CD4-positive, alpha-beta T cell (primary cell): ENCODE results near the gene EEIG1. TPM values are rescaled to one million over a fixed set of nuclear protein-coding genes. Genes with fewer than 3 reads are reported as not detected.

Experiments
- ATAC-seq: fragments of 200-7000 bp; cut with Tn5 transposase; one replicate; pipeline ENCODE4 v1.10.0; 2022; ENCODE audit warnings: mild to moderate bottlenecking; ENCODE audit not compliant: poor library complexity
- CTCF ChIA-PET: fragments of 350-600 bp; sonication (Branson Sonifier 250); formaldehyde crosslinking; loops from one replicate; lab custom pipeline; 2021; ENCODE audit warnings: antibody characterized with exemption, inconsistent platforms; lab: Charles Lee
- POLR2A ChIA-PET: fragments of 350-600 bp; sonication (Branson Sonifier 250); formaldehyde crosslinking; loops from one replicate; lab custom pipeline; 2021; ENCODE audit warnings: antibody characterized with exemption, inconsistent platforms; lab: Charles Lee
- DNase-seq, 14 experiments: peaks; one replicate each; pipeline ENCODE4 v3.0.0-alpha.2; 2013 to 2020; ENCODE audit warnings: mixed read lengths in 2 of 14
- H3K27ac ChIP-seq, 2 donors: one replicate each; pipeline versions ENCODE4 v1.5.1 to v1.7.0; 2013; ENCODE audit warnings: low read length in 2 of 2, low read depth in 1 of 2, mild to moderate bottlenecking in 1 of 2
- H3K27me3 ChIP-seq, 2 experiments: 1 replicate in 1 of 2; 2 replicates in 1 of 2; pipeline versions ENCODE4 v1.6.1 to v1.7.0; 2013; ENCODE audit warnings: low read length in 2 of 2, control low read depth in 1 of 2, mild to moderate bottlenecking in 1 of 2, moderate library complexity in 1 of 2; ENCODE audit not compliant: insufficient read depth in 2 of 2, control insufficient read depth in 1 of 2
- H3K36me3 ChIP-seq: one replicate; pipeline ENCODE4 v1.6.1; 2013; ENCODE audit warnings: low read length, control low read depth; ENCODE audit not compliant: insufficient read depth
- H3K4me1 ChIP-seq: one replicate; pipeline ENCODE4 v1.6.1; 2013; ENCODE audit warnings: low read length, control low read depth; ENCODE audit not compliant: insufficient read depth
- H3K4me3 ChIP-seq: one replicate; pipeline ENCODE4 v1.5.1; 2013; ENCODE audit warnings: mild to moderate bottlenecking, low read length, moderate library complexity
- H3K9me3 ChIP-seq, 2 experiments: 1 replicate in 1 of 2; 2 replicates in 1 of 2; pipeline versions ENCODE4 v1.6.1 to v1.7.0; 2013; ENCODE audit warnings: low read length in 2 of 2, mild to moderate bottlenecking in 2 of 2, control low read depth in 1 of 2, moderate library complexity in 1 of 2; ENCODE audit not compliant: control insufficient read depth in 1 of 2, insufficient read depth in 1 of 2
- H3K27ac Mint-ChIP-seq: one replicate; pipeline ENCODE4 v1.8.0; 2020; ENCODE audit warnings: mixed read lengths
- H3K27me3 Mint-ChIP-seq: one replicate; pipeline ENCODE4 v1.8.0; 2021; ENCODE audit warnings: mixed read lengths
- H3K36me3 Mint-ChIP-seq: one replicate; pipeline ENCODE4 v1.8.0; 2021; ENCODE audit warnings: low read depth, mixed read lengths
- H3K4me1 Mint-ChIP-seq: one replicate; pipeline ENCODE4 v1.8.0; 2021; ENCODE audit warnings: low read depth, mixed read lengths
- H3K4me3 Mint-ChIP-seq: one replicate; pipeline ENCODE4 v1.8.0; 2020; ENCODE audit warnings: mild to moderate bottlenecking, mixed read lengths
- H3K9me3 Mint-ChIP-seq: one replicate; pipeline ENCODE4 v1.8.0; 2020; ENCODE audit warnings: mixed read lengths
- intact Hi-C, 2 experiments: fragments of 100-400 bp; cut with DNase I in 1 of 2; cut with micrococcal nuclease in 1 of 2; formaldehyde crosslinking; loops; one replicate each; pipeline versions ENCODE4 v1.15.1 to v1.9.0; 2023 to 2025; cut with DNase I, micrococcal nuclease
- total RNA-seq, 174 experiments: library from RNA in 2 of 174; stranded (reverse) in 2 of 174; gene quantifications; one replicate each; pipeline ENCODE4 v1.2.3 and lab custom pipeline; 2021 to 2026
- TF ChIP-seq, protein P1 (sequence below): fragments of 200-600 bp; IDR thresholded peaks from one replicate; pipeline ENCODE4 v1.8.0; 2022; ENCODE audit warnings: antibody characterized with exemption, mild to moderate bottlenecking

Gene EEIG1
- total RNA-seq, 2 experiments from 2014 or later, result 440 to 463 TPM

GRCh38 chr9:128011071-128011817, 30.5 kb upstream of the EEIG1 start:
- ChIA-PET POLR2A (interaction anchor here (7.4 to 12.6 kb wide), 2 partner anchors 16 to 32 kb away, joined by 168 to 253 read pairs; partner anchors contain the start of gene EEIG1), CTCF (interaction anchor here (1.5 kb wide), 1 partner anchor 25 kb away, joined by 5 read pairs; no protein-coding TSS in a partner anchor)
- peaks cover 55% of the 10 kb centered on the region for H3K4me1 ChIP-seq
- H3K4me1 Mint-ChIP-seq, result peaks cover 61% of the 10 kb centered on the region
- TF ChIP-seq, protein P1, sequence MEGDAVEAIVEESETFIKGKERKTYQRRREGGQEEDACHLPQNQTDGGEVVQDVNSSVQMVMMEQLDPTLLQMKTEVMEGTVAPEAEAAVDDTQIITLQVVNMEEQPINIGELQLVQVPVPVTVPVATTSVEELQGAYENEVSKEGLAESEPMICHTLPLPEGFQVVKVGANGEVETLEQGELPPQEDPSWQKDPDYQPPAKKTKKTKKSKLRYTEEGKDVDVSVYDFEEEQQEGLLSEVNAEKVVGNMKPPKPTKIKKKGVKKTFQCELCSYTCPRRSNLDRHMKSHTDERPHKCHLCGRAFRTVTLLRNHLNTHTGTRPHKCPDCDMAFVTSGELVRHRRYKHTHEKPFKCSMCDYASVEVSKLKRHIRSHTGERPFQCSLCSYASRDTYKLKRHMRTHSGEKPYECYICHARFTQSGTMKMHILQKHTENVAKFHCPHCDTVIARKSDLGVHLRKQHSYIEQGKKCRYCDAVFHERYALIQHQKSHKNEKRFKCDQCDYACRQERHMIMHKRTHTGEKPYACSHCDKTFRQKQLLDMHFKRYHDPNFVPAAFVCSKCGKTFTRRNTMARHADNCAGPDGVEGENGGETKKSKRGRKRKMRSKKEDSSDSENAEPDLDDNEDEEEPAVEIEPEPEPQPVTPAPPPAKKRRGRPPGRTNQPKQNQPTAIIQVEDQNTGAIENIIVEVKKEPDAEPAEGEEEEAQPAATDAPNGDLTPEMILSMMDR, result no peak
- DNase-seq, result no peak
- H3K4me3 Mint-ChIP-seq, result no peak overlapping the region
- intact Hi-C loops, result loop anchor here in 1 of 2 experiments (1.0 kb wide), 1 partner anchor 11 kb away; no protein-coding TSS in a partner anchor
- ATAC-seq, result no peak
- peaks cover 0 to 4% of the 10 kb centered on the region in 2 experiments for H3K9me3 ChIP-seq
- H3K36me3 Mint-ChIP-seq, result peaks cover 4% of the 10 kb centered on the region
- no peaks in the 10 kb centered on the region for H3K27me3 ChIP-seq
- H3K27ac ChIP-seq, result no peak overlapping the region
- peaks cover 3% of the 10 kb centered on the region for H3K9me3 Mint-ChIP-seq
- H3K27ac Mint-ChIP-seq, result peak overlapping the region; percentile 67
- no peaks in the 10 kb centered on the region for H3K36me3 ChIP-seq
- H3K4me3 ChIP-seq, result no peak overlapping the region
- no peaks in the 10 kb centered on the region for H3K27me3 Mint-ChIP-seq

- peaks cover 68% of the 10 kb centered on the region for H3K4me1 Mint-ChIP-seq
- no peaks in the 10 kb centered on the region for H3K27me3 ChIP-seq
- peak overlapping the region; percentile 96 for H3K27ac Mint-ChIP-seq
- ATAC-seq, result no peak
- POLR2A ChIA-PET, result interaction anchor here (7.4 to 12.6 kb wide), 2 partner anchors 18 to 31 kb away, joined by 168 to 253 read pairs; partner anchors contain the start of gene EEIG1
- no peak overlapping the region for H3K4me3 ChIP-seq
- H3K4me3 Mint-ChIP-seq, result peak overlapping the region; percentile 72
- no peak for DNase-seq
- peaks cover 3% of the 10 kb centered on the region for H3K9me3 Mint-ChIP-seq
- TF ChIP-seq, protein P1, result no peak
- CTCF ChIA-PET, result interaction anchor here (1.2 kb wide), 1 partner anchor 29 kb away, joined by 3 read pairs; the partner anchor contains the start of gene EEIG1
- peak overlapping the region in 1 of 2 donors; percentile 97 for H3K27ac ChIP-seq
- peaks cover 71% of the 10 kb centered on the region for H3K4me1 ChIP-seq
- H3K27me3 Mint-ChIP-seq, result no peaks in the 10 kb centered on the region
- H3K36me3 ChIP-seq, result no peaks in the 10 kb centered on the region
- H3K9me3 ChIP-seq, result peaks cover 0 to 4% of the 10 kb centered on the region in 2 experiments
- peaks cover 4% of the 10 kb centered on the region for H3K36me3 Mint-ChIP-seq
- intact Hi-C loops, result no loop called here
These were observed 28.9 kb upstream of the EEIG1 start for GRCh38 chr9:128009639-128010038.

GRCh38 chr9:128008171-128008570, 27.4 kb upstream of the EEIG1 start:
- no peak for DNase-seq
- POLR2A ChIA-PET, result interaction anchor here (0.7 to 12.6 kb wide), 13 partner anchors 8 to 71 kb away, joined by 3 to 253 read pairs (median 6); partner anchors contain the start of gene EEIG1
- Mint-ChIP-seq H3K27me3 (no peaks in the 10 kb centered on the region), H3K4me1 (peaks cover 79% of the 10 kb centered on the region), H3K36me3 (peaks cover 4% of the 10 kb centered on the region), H3K9me3 (peaks cover 3% of the 10 kb centered on the region), H3K4me3 (peak overlapping the region; percentile 76), H3K27ac (peak overlapping the region; percentile 96)
- peaks cover 84% of the 10 kb centered on the region for H3K4me1 ChIP-seq
- H3K27me3 ChIP-seq, result no peaks in the 10 kb centered on the region
- no peaks in the 10 kb centered on the region for H3K36me3 ChIP-seq
- H3K9me3 ChIP-seq, result peaks cover 0 to 4% of the 10 kb centered on the region in 2 experiments
- peak overlapping the region; percentile 65 to 97 for H3K27ac ChIP-seq
- CTCF ChIA-PET, result interaction anchor here (1.3 to 2.8 kb wide), 4 partner anchors 19 to 52 kb away, joined by 4 to 14 read pairs (median 6); no protein-coding TSS in a partner anchor
- H3K4me3 ChIP-seq, result peak overlapping the region; percentile 37
- ATAC-seq, result peak; percentile 10
- intact Hi-C loops, result no loop called here
- TF ChIP-seq, protein P1, result no peak
